NT2/D1 (cell line): Measurements from ENCODE around the gene GUCY1A1.

Experiments used
- SUZ12 ChIP-seq: IDR thresholded peaks from 2 replicates; pipeline ENCODE4 v1.6.1; 2011; ENCODE audit not compliant: insufficient read length, insufficient read depth; ENCODE audit errors: extremely low read depth
- YY1 ChIP-seq: IDR thresholded peaks from 2 replicates; pipeline ENCODE4 v1.6.1; 2011; ENCODE audit not compliant: insufficient read length, insufficient read depth
- ZNF274 ChIP-seq: IDR thresholded peaks from 2 replicates; pipeline ENCODE4 v1.6.1; 2011; ENCODE audit warnings: mild to moderate bottlenecking, low read depth, low read length

GRCh38 chr4:155672342-155672741 lies 5.7 kb downstream of the GUCY1A1 start:
- TF ChIP-seq ZNF274 (no peak), SUZ12 (no peak), YY1 (no peak)
